OCI-LY7 (cell line): ENCODE results near the gene CREB5.

Experiments used
- EZH2phosphoT487 ChIP-seq: fragments of 200-600 bp; sonication (generic); IDR thresholded peaks from 2 replicates; pipeline ENCODE4 v1.6.1; 2018; ENCODE audit warnings: low read depth, borderline replicate concordance, mild to moderate bottlenecking, mixed run types, antibody characterized with exemption, low read length, moderate library complexity, mixed read lengths
- TF ChIP-seq, protein P1 (sequence below): fragments of 200-600 bp; sonication (generic); conservative IDR thresholded peaks from 2 replicates; pipeline ENCODE4 v1.5.1; 2014; ENCODE audit warnings: mild to moderate bottlenecking, antibody characterized with exemption, low read length, moderate library complexity, mixed read lengths

DNA sequence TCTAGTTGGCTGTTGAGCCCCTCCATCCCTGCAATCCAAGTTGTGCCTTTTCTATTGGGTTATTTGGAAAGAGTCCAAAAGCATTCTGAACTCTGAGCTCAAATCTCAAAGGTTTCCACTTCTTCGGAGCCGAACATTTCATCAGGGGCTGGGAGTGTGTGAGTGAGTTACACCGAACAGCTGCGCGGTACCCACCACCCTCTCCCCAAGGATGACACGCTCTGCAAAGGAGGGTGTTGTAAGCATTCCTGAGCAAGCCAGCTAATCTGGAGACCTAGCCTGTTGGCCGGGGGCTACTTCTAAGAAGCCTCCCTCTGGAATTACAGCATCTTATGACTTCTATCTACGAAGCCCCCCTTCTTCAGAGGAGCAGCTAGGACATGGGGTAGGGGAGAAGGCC lies 270.5 kb downstream of the CREB5 start:
- TF ChIP-seq, protein P1, sequence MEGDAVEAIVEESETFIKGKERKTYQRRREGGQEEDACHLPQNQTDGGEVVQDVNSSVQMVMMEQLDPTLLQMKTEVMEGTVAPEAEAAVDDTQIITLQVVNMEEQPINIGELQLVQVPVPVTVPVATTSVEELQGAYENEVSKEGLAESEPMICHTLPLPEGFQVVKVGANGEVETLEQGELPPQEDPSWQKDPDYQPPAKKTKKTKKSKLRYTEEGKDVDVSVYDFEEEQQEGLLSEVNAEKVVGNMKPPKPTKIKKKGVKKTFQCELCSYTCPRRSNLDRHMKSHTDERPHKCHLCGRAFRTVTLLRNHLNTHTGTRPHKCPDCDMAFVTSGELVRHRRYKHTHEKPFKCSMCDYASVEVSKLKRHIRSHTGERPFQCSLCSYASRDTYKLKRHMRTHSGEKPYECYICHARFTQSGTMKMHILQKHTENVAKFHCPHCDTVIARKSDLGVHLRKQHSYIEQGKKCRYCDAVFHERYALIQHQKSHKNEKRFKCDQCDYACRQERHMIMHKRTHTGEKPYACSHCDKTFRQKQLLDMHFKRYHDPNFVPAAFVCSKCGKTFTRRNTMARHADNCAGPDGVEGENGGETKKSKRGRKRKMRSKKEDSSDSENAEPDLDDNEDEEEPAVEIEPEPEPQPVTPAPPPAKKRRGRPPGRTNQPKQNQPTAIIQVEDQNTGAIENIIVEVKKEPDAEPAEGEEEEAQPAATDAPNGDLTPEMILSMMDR = no peak
- no peak for TF ChIP-seq EZH2phosphoT487
